RCC 7860 (cell line): Measurements from ENCODE around the gene PCGF3.
A peak's percentile ranks its signal among the peaks of the same experiment; 100 is the strongest.
"Not testable (repeated sequence)": the region's sequence is repeated elsewhere in the genome, so short reads cannot be mapped to it uniquely, and the experiment has no call there.

Experiments used
- DNase-seq: peaks from one replicate; pipeline ENCODE4 v3.0.0-alpha.2; 2015; ENCODE audit warnings: low spot score
- FAIRE-seq: peaks from 2 replicates; lab custom pipeline; 2012; peaks lifted over from hg19 to GRCh38; lab: Jason Lieb, UNC

Gene PCGF3

DNA sequence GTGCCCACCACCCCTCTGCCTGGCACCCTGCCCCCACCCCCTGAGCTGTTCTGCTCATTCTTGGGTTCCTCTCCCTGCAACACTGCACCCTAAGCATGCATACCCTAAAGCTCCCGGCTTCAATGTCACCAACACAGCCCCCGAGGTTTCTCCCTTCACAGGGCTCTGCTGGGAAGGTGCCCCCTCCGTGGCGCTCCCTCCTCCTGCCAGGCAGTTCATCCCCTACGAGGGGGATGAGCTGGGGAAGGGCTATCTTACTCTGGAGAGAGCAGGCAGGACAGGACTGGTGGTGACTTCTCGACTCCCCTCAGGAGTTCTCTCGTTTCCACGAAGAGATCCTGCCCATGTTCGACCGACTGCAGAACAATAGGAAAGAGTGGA is 38.1 kb upstream of the PCGF3 start:
- DNase-seq (no peak), FAIRE-seq (no peak)

DNA sequence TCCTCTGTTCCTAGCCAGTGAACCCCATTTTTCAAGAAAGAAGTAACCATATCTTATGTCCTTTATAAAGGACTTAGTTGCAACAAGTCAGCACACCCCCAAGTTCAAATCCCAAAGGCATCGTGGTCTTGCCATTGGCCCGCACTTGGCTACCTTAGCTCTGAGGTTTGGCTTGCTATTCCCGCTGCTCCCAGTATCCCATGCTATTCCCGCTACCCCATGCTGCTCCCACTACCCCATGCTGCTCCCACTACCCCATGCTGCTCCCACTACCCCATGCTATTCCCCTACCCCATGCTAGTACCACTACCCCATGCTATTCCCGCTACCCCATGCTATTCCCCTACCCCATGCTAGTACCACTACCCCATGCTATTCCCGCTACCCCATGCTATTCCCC is 37.4 kb upstream of the PCGF3 start:
- not testable (repeated sequence) for DNase-seq, FAIRE-seq

DNA sequence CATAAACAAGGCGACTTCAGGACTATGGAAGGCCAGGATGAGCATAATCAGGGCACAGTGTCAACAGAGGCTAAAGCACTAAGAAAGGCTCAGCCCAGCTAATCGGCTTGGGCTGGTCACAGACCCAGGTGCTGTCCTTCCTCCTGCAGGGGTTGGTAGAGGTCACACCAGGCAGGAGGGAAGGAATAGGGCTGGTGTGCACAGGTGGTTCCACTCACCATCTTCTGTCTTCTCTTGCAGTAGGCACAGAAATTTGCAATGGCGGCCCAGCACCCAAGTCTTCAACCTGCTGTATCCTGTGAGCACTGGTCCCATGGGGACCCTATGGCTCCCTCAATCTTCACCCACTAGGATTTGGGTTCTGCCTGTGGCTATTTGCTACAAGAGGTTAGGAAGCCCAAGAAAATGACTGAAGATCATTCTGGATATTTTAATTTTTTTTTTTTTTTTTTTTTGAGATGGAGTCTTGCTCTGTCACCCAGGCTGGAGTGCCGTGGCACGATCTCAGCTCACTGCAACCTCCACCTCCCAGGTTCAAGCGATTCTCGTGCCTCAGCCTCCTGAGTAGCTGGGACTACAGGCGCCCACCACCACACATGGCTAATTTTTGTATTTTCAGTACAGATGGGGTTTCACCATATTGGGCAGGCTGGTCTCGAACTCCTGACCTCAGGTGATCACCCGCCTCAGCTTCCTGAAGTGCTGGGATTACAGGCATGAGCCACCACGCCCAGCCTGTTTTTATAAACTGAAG is 35.6 kb upstream of the PCGF3 start:
- not testable (repeated sequence) for DNase-seq, FAIRE-seq

GRCh38 chr4:671769-672168 is 33.9 kb upstream of the PCGF3 start:
- FAIRE-seq (no peak), DNase-seq (no peak)

GRCh38 chr4:673349-674091 is 32.1 kb upstream of the PCGF3 start:
- FAIRE-seq (no peak), DNase-seq (no peak)

GRCh38 chr4:674172-675035 is 31.2 kb upstream of the PCGF3 start, which contains the start of the genes ATP5ME and MYL5:
Gene ATP5ME, minus strand, starts transcription at chr4:674276. Its CDS starts 29 bp downstream, at chr4:674247.
Gene MYL5, plus strand, starts transcription at chr4:674542. Its CDS starts 3,485 bp downstream, at chr4:678027.
- FAIRE-seq (no peak), DNase-seq (peak; percentile 91)

GRCh38 chr4:675036-675882 is 30.4 kb upstream of the PCGF3 start:
- no peak for DNase-seq
- no peak for FAIRE-seq

DNA sequence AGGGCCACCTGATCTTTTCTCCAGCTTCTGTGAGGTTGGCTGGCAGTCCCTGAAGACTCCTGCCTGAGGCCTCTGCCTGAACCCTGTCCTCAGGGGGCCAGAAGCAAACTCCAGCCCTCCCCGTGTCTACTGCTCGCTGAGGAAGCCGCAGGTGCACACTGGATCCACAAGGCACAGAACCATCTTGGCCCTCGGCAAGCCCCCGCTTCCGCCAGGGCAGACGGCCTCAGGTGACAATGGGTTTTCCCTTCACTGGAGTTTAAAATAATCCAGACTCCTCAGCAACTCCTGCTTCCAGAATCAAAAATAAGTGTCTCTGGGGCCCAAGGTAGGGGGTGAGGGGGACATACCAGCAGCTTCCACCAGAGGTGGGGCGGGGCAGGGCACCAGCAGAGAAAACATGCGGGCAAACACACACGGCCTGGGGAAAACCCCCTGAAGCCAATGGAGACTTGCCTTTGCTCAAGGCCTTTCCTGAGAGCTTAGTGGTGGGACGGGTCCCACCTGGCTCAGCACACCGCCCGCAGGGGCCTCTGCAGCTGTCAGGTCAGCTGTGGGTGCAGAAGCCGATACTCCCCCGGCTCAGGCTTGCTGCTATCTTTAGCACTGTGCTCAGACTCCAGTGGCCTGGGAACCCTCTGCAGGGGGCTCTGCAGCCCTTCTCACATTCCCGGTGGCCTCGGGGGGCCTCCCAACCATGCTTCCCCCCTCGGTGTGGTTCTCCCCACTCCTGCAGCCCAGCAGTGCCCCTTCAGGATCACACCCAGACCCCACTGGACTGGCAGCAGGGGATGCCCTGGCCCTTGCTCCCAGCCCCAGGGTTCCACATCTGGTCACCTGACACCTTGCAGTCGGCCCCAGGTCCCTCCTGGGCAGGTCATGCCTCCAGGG is 29.4 kb upstream of the PCGF3 start:
- no peak for FAIRE-seq

GRCh38 chr4:676871-677235 is 28.8 kb upstream of the PCGF3 start:
- FAIRE-seq (no peak), DNase-seq (no peak)

More for the DNA sequence above, 29.4 kb upstream of the PCGF3 start:
- no peak for DNase-seq

DNA sequence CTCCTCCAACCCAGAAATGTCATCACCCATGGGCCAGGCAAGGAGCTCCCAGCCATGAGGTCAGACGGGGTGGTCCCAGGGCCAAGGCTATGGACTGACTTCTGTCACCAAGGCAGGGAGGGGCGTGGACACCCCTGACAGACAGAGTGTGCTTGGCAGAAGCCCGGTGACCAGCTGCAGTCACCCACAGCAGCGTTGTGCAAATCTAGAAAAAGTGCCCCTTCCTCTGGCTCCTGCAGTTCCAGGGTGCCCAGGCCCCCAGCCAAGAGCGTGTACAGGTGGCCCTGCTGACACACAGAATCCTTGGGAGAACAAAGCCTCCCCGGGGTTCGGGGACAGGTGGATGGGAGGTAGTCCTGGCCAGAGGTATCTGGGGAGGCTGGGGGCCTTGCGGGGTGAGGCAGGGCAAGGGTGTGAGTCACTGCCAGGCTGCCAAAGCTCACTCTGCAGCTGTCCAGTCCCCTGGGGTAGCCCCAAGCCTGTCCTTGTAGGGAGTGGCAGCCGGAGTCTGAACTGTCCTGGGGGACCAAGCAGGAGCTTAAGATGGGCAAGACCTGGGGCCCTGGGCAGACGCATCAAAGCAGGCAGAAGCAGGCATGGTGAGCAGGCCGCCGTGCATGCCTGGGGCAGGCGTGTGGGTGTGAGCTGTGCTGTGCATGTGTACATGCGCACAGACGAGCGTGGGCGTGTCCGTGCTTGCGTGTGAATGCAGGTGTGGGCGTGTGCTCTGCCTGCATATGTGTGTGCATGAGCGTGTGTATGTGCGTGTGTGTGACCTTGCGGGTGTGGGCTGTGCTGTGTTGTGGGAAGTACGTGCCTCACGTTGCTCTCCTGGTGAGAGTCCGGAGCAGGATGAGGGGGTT is 28.0 kb upstream of the PCGF3 start:
- DNase-seq (no peak), FAIRE-seq (no peak)

DNA sequence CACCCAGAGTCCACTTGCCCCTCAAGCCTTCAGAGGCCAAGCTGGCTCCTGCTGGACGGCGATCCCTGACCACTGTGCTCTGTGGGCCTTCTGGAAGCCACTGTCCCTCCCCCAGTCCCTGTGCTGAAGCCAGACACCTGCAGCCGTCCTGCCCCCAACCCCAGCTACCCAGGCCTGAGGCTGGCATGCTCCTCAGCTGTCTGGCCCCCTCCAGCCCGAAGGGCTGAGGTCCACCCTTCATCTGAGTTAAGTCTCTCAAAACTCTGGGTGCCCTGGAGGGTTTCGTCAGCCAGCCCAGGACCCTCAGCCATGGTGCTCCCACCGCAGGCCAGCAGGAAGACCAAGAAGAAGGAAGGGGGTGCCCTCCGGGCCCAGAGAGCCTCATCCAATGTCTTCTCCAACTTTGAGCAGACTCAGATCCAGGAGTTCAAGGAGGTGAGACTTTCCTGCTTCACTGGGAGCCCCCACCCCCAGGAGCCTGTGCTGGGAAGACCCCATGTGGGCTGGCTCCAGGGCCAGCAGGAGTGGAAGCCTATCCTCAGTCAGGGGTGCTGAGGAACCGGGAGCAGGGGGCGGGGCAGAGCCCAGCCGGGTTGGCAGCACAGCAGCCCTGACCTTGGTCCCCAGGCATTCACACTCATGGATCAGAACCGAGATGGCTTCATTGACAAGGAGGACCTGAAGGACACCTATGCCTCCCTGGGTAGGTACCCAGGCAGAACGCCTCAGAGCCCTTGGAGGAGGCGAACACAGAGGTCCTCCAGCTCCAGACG is 27.1 kb upstream of the PCGF3 start:
- no peak for DNase-seq
- no peak for FAIRE-seq

DNA sequence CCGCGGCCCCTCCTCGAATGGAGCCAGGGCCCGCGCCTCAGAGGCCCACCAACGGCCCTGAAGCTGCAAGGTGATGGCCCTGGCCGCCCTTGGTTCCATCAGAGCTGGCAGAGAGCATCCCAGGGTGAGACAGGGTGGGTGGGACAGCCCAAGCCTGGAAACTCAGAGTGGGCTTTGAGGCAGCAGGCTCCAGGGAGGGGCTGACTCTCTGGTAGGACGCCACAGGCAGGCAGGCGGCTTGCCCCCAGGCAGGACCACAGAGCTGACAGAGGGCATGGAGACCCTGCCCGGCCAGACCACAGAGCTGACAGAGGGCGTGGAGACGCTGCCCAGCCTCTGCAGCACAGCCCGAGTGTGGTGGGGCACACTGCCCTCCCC is 26.5 kb upstream of the PCGF3 start:
- FAIRE-seq: no peak
- no peak for DNase-seq

DNA sequence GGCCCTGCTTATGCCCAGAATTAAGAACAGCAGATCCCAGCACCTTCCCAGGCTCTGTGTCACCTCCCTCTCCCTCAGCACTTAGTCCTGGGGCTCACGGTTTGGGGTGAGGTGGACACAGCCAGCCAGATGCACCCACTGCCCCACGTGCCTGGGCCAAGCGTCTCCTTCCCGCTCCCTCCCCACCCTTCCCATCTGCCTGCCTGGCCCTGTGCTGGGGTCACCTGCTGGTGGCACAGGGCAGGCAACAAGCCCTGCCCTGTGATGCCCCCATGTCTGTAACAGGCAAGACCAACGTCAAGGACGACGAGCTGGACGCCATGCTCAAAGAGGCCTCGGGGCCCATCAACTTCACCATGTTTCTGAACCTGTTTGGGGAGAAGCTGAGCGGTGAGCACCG is 26.0 kb upstream of the PCGF3 start:
- DNase-seq: no peak
- no peak for FAIRE-seq

GRCh38 chr4:680091-680490 is 25.5 kb upstream of the PCGF3 start:
- FAIRE-seq: no peak
- DNase-seq: no peak

GRCh38 chr4:680551-680927 is 25.1 kb upstream of the PCGF3 start:
- FAIRE-seq: no peak

DNA sequence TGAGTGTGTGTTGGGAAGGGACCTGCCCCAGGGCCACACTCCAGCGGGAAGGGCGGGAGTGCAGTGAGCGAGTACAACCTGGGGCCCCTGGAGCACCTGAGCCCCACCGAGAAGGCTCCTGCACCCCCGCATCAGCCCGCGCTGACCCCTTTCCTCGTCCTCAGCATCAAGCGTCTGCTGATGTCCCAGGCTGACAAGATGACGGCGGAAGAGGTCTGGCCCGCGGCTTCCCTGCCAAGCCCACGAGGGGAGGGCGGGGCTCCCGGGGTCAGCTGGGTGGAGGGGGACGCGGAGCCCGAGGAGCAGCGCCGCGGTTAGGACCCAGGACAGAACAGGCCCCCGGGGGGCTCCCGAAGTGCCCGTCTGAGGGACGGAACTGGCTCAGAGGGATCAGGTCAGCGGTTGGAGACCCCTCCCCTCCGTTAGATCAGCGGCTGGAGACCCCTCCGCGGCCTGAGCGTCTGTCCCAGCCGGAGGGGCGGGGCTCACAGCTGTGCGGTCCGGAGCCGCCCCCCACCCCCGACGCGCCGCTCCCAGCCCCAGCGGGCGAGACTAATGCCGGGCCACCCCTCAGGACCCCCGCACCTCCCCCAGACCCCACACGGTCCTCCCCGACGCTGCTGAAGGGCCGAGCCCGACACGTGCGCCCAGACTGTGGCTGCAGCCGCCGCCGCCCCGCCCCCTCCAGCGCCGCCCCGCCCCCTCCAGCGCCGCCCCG is 24.5 kb upstream of the PCGF3 start:
- no peak for FAIRE-seq
- DNase-seq: no peak

More at GRCh38 chr4:680551-680927, 25.1 kb upstream of the PCGF3 start:
- DNase-seq: no peak
